HL-60/S4 treated with phorbol 12-myristate 13-acetate at 8.2 ng/mL for 4 days and 3 days (cell line): ENCODE measurements around the gene OS9.
"Not testable (repeated sequence)": the region's sequence is repeated elsewhere in the genome, so short reads cannot be mapped to it uniquely, and the experiment has no call there.

Experiments used
- in situ Hi-C: fragments of 300-500 bp; cut with MboI; formaldehyde crosslinking; loops from 2 replicates; pipeline ENCODE4 v1.15.0; 2022; ENCODE audit warnings: low sequenced_read_pairs

The OS9 gene

GRCh38 chr12:57693659-57694458, at the start of gene OS9:
OS9 (plus strand) TSS chr12:57694132; CDS start chr12:57694162, 30 bp downstream.
- in situ Hi-C loops = loop anchor here (25.0 kb wide), 1 partner anchor 93 kb away; the partner anchor contains the start of gene TSFM

GRCh38 chr12:57645990-57646658, 47.8 kb upstream of the OS9 start:
- in situ Hi-C loops = not testable (repeated sequence)

GRCh38 chr12:57646659-57647049, 47.3 kb upstream of the OS9 start:
- in situ Hi-C loops = not testable (repeated sequence)

GRCh38 chr12:57654042-57654441, 39.9 kb upstream of the OS9 start:
- in situ Hi-C loops = no loop called here

GRCh38 chr12:57655541-57656240, 38.2 kb upstream of the OS9 start:
- in situ Hi-C loops = no loop called here

- in situ Hi-C loops = not testable (repeated sequence)
Observed at GRCh38 chr12:57656408-57656807, 37.5 kb upstream of the OS9 start.

GRCh38 chr12:57657744-57658143, 36.2 kb upstream of the OS9 start:
- in situ Hi-C loops = no loop called here

GRCh38 chr12:57658890-57659289, 35.0 kb upstream of the OS9 start:
- in situ Hi-C loops = no loop called here

- in situ Hi-C loops = no loop called here
Observed at GRCh38 chr12:57661376-57661775, 32.6 kb upstream of the OS9 start.

- in situ Hi-C loops = not testable (repeated sequence)
Observed at GRCh38 chr12:57665066-57665820, 28.7 kb upstream of the OS9 start.

GRCh38 chr12:57666897-57667296, 27.0 kb upstream of the OS9 start:
- in situ Hi-C loops = no loop called here

- in situ Hi-C loops = not testable (repeated sequence)
Observed at GRCh38 chr12:57669691-57670090, 24.2 kb upstream of the OS9 start.

- in situ Hi-C loops = not testable (repeated sequence)
Observed at GRCh38 chr12:57671811-57672210, 22.1 kb upstream of the OS9 start.

GRCh38 chr12:57672801-57673200, 21.1 kb upstream of the OS9 start:
- in situ Hi-C loops = no loop called here

- in situ Hi-C loops = loop anchor here (25.0 kb wide), 1 partner anchor 113 kb away; the partner anchor contains the start of gene TSFM
Observed at GRCh38 chr12:57674691-57675090, 19.2 kb upstream of the OS9 start.

- in situ Hi-C loops = loop anchor here (25.0 kb wide), 1 partner anchor 109 kb away; the partner anchor contains the start of gene TSFM
Observed at GRCh38 chr12:57677947-57678346, 16.0 kb upstream of the OS9 start.

GRCh38 chr12:57679697-57680096, 14.2 kb upstream of the OS9 start:
- in situ Hi-C loops = loop anchor here (25.0 kb wide), 1 partner anchor 108 kb away; the partner anchor contains the start of gene TSFM

GRCh38 chr12:57687862-57688261, 6.1 kb upstream of the OS9 start:
- in situ Hi-C loops = loop anchor here (25.0 kb wide), 1 partner anchor 99 kb away; the partner anchor contains the start of gene TSFM

GRCh38 chr12:57688931-57689330, 5.0 kb upstream of the OS9 start:
- in situ Hi-C loops = loop anchor here (25.0 kb wide), 1 partner anchor 98 kb away; the partner anchor contains the start of gene TSFM

- in situ Hi-C loops = loop anchor here (25.0 kb wide), 1 partner anchor 95 kb away; the partner anchor contains the start of gene TSFM
Observed at GRCh38 chr12:57692500-57692899, 1.4 kb upstream of the OS9 start.
